ENCODE measurements around the gene LRP1. TPM values are rescaled to one million over a fixed set of nuclear protein-coding genes. Genes with fewer than 3 reads are reported as not detected.

Gene LRP1
- total RNA-seq, 2 donors from 2014 or later = 53.5 to 198 TPM

GRCh38 chr12:57183939-57184725 is 55.8 kb downstream of the LRP1 start:
- H3K4me1 ChIP-seq (replicated peaks) = no peaks in the 10 kb centered on the region
- TF ChIP-seq POLR2A (IDR thresholded peaks at IDR 0.05) (no peak), POLR2AphosphoS5 (IDR thresholded peaks at IDR 0.05) (no peak), CTCF (IDR thresholded peaks at IDR 0.05) (no peak)
- H3K27ac ChIP-seq = no peak overlapping the region
- peaks cover 6 to 38% of the 10 kb centered on the region in 2 donors for H3K36me3 ChIP-seq
- intact Hi-C loops (cut with DNase I) = loop anchor here (2.0 to 5.0 kb wide), 2 partner anchors 59 to 117 kb away; no protein-coding TSS in a partner anchor
- H3K27me3 ChIP-seq (replicated peaks; ENCODE audit: insufficient read depth) = no peaks in the 10 kb centered on the region
- no peak overlapping the region for H3K4me3 ChIP-seq
- 94% methylated on average over 22 of the region's 22 CpGs for WGBS
- no peaks in the 10 kb centered on the region for H3K9me3 ChIP-seq
- DNase-seq (ENCODE audit: low spot score) = no peak

GRCh38 chr12:57185403-57185802 is 57.1 kb downstream of the LRP1 start:
- Histone ChIP-seq H3K4me1 (replicated peaks) (no peaks in the 10 kb centered on the region), H3K27me3 (replicated peaks; ENCODE audit: insufficient read depth) (no peaks in the 10 kb centered on the region), H3K36me3 (peaks cover 3 to 27% of the 10 kb centered on the region in 2 donors), H3K9me3 (no peaks in the 10 kb centered on the region), H3K27ac (no peak overlapping the region), H3K4me3 (no peak overlapping the region)
- intact Hi-C loops (cut with DNase I) = no loop called here
- 95% methylated on average over 25 of the region's 25 CpGs for WGBS
- no peak for DNase-seq (ENCODE audit: low spot score)
- no peak for TF ChIP-seq POLR2A (IDR thresholded peaks at IDR 0.05)
- no peak for TF ChIP-seq CTCF (IDR thresholded peaks at IDR 0.05)
- TF ChIP-seq POLR2AphosphoS5 (IDR thresholded peaks at IDR 0.05) = no peak

GRCh38 chr12:57185906-57186508 is 57.7 kb downstream of the LRP1 start:
- no peak for DNase-seq (ENCODE audit: low spot score)
- Histone ChIP-seq H3K36me3 (peaks cover 3 to 25% of the 10 kb centered on the region in 2 donors), H3K9me3 (no peaks in the 10 kb centered on the region), H3K27me3 (replicated peaks; ENCODE audit: insufficient read depth) (no peaks in the 10 kb centered on the region), H3K4me1 (replicated peaks) (no peaks in the 10 kb centered on the region), H3K27ac (no peak overlapping the region), H3K4me3 (no peak overlapping the region)
- TF ChIP-seq CTCF (IDR thresholded peaks at IDR 0.05) = no peak
- TF ChIP-seq POLR2AphosphoS5 (IDR thresholded peaks at IDR 0.05) = no peak
- TF ChIP-seq POLR2A (IDR thresholded peaks at IDR 0.05) = no peak
- intact Hi-C loops (cut with DNase I) = no loop called here
- 93% methylated on average over 12 of the region's 12 CpGs for WGBS

- Histone ChIP-seq H3K27me3 (replicated peaks; ENCODE audit: insufficient read depth) (no peaks in the 10 kb centered on the region), H3K4me3 (no peak overlapping the region), H3K27ac (no peak overlapping the region), H3K4me1 (replicated peaks) (no peaks in the 10 kb centered on the region), H3K36me3 (peaks cover 3 to 25% of the 10 kb centered on the region in 2 donors), H3K9me3 (no peaks in the 10 kb centered on the region)
- intact Hi-C loops (cut with DNase I) = no loop called here
- TF ChIP-seq POLR2A (IDR thresholded peaks at IDR 0.05) (no peak), CTCF (IDR thresholded peaks at IDR 0.05) (no peak), POLR2AphosphoS5 (IDR thresholded peaks at IDR 0.05) (no peak)
- DNase-seq (ENCODE audit: low spot score) = no peak
- WGBS = 65% methylated on average over 21 of the region's 21 CpGs
Observed at GRCh38 chr12:57187222-57188089, 59.2 kb downstream of the LRP1 start.

Data from prostate gland (tissue), 2 donors.